Sigmoid colon (tissue), 3 donors: ENCODE data around the gene GSG1L.

Experiments used
- POLR2A ChIP-seq, 2 donors: fragments of 450-650 bp; IDR thresholded peaks; one replicate each; pipeline ENCODE4 v1.6.1; 2016; ENCODE audit warnings: antibody characterized with exemption in 2 of 2, mild to moderate bottlenecking in 2 of 2, moderate library complexity in 2 of 2
- TF ChIP-seq, protein P1 (sequence below), 4 experiments: fragments of 450-650 bp in 3 of 4; fragments of 200-600 bp in 1 of 4; IDR thresholded peaks; one replicate each; pipeline ENCODE4 v1.5.1; 2016 to 2019; ENCODE audit warnings: antibody characterized with exemption in 4 of 4, mild to moderate bottlenecking in 3 of 4, moderate library complexity in 2 of 4

DNA sequence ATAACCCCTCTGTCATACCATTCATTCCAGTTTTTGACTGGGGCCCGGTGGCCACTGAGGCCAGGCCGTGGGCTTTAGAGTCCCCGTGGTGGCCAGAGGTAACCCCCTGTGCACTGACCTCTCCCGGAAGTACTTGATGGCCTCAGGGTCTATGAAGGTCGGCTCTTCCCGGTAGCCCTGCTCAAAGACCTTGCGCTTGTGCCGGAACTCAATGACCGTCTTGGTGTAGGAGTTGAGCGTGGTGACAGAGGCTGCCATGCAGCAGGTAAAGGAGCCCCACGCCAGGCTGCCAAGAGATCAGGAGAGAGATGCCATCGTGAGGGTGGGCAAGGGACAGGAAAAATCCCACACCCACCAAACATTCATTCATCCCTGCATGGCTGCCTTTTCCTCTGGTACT, 234.8 kb downstream of the GSG1L start:
- no peak for TF ChIP-seq POLR2A (IDR thresholded peaks at IDR 0.05)
- TF ChIP-seq, protein P1, sequence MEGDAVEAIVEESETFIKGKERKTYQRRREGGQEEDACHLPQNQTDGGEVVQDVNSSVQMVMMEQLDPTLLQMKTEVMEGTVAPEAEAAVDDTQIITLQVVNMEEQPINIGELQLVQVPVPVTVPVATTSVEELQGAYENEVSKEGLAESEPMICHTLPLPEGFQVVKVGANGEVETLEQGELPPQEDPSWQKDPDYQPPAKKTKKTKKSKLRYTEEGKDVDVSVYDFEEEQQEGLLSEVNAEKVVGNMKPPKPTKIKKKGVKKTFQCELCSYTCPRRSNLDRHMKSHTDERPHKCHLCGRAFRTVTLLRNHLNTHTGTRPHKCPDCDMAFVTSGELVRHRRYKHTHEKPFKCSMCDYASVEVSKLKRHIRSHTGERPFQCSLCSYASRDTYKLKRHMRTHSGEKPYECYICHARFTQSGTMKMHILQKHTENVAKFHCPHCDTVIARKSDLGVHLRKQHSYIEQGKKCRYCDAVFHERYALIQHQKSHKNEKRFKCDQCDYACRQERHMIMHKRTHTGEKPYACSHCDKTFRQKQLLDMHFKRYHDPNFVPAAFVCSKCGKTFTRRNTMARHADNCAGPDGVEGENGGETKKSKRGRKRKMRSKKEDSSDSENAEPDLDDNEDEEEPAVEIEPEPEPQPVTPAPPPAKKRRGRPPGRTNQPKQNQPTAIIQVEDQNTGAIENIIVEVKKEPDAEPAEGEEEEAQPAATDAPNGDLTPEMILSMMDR (IDR thresholded peaks at IDR 0.05) = no peak
